ENCODE measurements around the gene TSPAN18. TPM values are rescaled to one million over a fixed set of nuclear protein-coding genes. Genes with fewer than 3 reads are reported as not detected.

Gene TSPAN18
- total and polyA plus RNA-seq, 2 donors from 2014 or later: 13.8 to 38.1 TPM

DNA sequence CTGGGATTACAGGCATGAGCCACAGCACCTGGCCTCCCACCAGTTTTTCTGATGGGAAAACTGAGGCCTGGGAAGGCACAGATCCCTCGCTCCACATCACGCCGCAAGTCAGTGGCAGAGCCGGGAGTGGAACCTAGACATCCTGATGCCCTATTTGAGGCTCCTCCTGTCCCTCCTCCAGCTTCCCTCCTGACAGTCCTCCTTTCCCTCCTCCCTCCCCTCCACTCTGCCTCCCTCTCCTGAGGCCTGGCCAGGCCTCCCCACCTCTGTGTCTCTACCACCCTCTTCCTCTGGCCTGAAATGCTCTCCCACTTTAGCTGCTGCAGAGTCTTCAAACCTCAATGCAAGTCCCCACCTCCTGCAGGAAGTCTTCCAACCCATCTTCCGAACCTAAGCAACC lies 237.2 kb downstream of the TSPAN18 start:
- Histone ChIP-seq H3K4me1 (ENCODE audit: control insufficient read depth in 2 of 3, insufficient read depth in 2 of 3, low read depth in 1 of 3, low read length in 3 of 3) (no peaks in the 10 kb centered on the region), H3K36me3 (ENCODE audit: control insufficient read depth in 2 of 3, insufficient read depth in 3 of 3, low read length in 3 of 3) (no peaks in the 10 kb centered on the region), H3K27ac (ENCODE audit: low read depth in 2 of 2, low read length in 2 of 2) (no peak overlapping the region), H3K9me3 (ENCODE audit: control insufficient read depth in 2 of 3, insufficient read depth in 1 of 3, low read length in 3 of 3) (no peaks in the 10 kb centered on the region), H3K4me3 (ENCODE audit: low read length in 3 of 3) (no peak overlapping the region), H3K27me3 (ENCODE audit: control insufficient read depth, insufficient read depth, low read length) (no peaks in the 10 kb centered on the region), H3K9ac (ENCODE audit: low read length in 3 of 3) (no peak overlapping the region)
- intact Hi-C loops (cut with DNase I): no loop called here
- no peak for TF ChIP-seq CTCF (IDR thresholded peaks at IDR 0.05; ENCODE audit: borderline replicate concordance, extremely low read depth, insufficient read depth)
- DNase-seq (no peak), FAIRE-seq (no peak)

- no peak overlapping the region for H3K9ac ChIP-seq (ENCODE audit: low read length in 3 of 3)
- H3K27ac ChIP-seq (ENCODE audit: low read depth in 2 of 2, low read length in 2 of 2): no peak overlapping the region
- H3K27me3 ChIP-seq (ENCODE audit: control insufficient read depth, insufficient read depth, low read length): no peaks in the 10 kb centered on the region
- FAIRE-seq (no peak), DNase-seq (no peak)
- TF ChIP-seq CTCF (IDR thresholded peaks at IDR 0.05; ENCODE audit: borderline replicate concordance, extremely low read depth, insufficient read depth): no peak
- H3K9me3 ChIP-seq (ENCODE audit: control insufficient read depth in 2 of 3, insufficient read depth in 1 of 3, low read length in 3 of 3): no peaks in the 10 kb centered on the region
- no peaks in the 10 kb centered on the region for H3K4me1 ChIP-seq (ENCODE audit: control insufficient read depth in 2 of 3, insufficient read depth in 2 of 3, low read depth in 1 of 3, low read length in 3 of 3)
- H3K4me3 ChIP-seq (ENCODE audit: low read length in 3 of 3): no peak overlapping the region
- intact Hi-C loops (cut with DNase I): no loop called here
- H3K36me3 ChIP-seq (ENCODE audit: control insufficient read depth in 2 of 3, insufficient read depth in 3 of 3, low read length in 3 of 3): no peaks in the 10 kb centered on the region
These were observed 237.9 kb downstream of the TSPAN18 start for GRCh38 chr11:44964526-44965209.

GRCh38 chr11:44966694-44967093 lies 239.9 kb downstream of the TSPAN18 start:
- Histone ChIP-seq H3K9me3 (ENCODE audit: control insufficient read depth in 2 of 3, insufficient read depth in 1 of 3, low read length in 3 of 3) (no peaks in the 10 kb centered on the region), H3K27me3 (ENCODE audit: control insufficient read depth, insufficient read depth, low read length) (no peaks in the 10 kb centered on the region), H3K36me3 (ENCODE audit: control insufficient read depth in 2 of 3, insufficient read depth in 3 of 3, low read length in 3 of 3) (no peaks in the 10 kb centered on the region), H3K9ac (ENCODE audit: low read length in 3 of 3) (no peak overlapping the region), H3K27ac (ENCODE audit: low read depth in 2 of 2, low read length in 2 of 2) (no peak overlapping the region), H3K4me3 (ENCODE audit: low read length in 3 of 3) (no peak overlapping the region), H3K4me1 (ENCODE audit: control insufficient read depth in 2 of 3, insufficient read depth in 2 of 3, low read depth in 1 of 3, low read length in 3 of 3) (no peaks in the 10 kb centered on the region)
- FAIRE-seq: no peak
- no peak for TF ChIP-seq CTCF (IDR thresholded peaks at IDR 0.05; ENCODE audit: borderline replicate concordance, extremely low read depth, insufficient read depth)
- no peak for DNase-seq
- intact Hi-C loops (cut with DNase I): no loop called here
